B cell (primary cell): ENCODE results near the gene AURKA. TPM values are rescaled to one million over a fixed set of nuclear protein-coding genes. Genes with fewer than 3 reads are reported as not detected.

Source experiments
- ATAC-seq: fragments of 200-7000 bp; cut with Tn5 transposase; one replicate; pipeline ENCODE4 v1.10.0; 2021; ENCODE audit warnings: low read depth, mild to moderate bottlenecking, moderate number of reproducible peaks, moderate library complexity
- CTCF ChIA-PET: fragments of 350-600 bp; sonication (Branson Sonifier 250); formaldehyde crosslinking; loops from one replicate; lab custom pipeline; 2021; ENCODE audit warnings: antibody characterized with exemption, inconsistent platforms; lab: Charles Lee
- POLR2A ChIA-PET: fragments of 350-600 bp; sonication (Branson Sonifier 250); formaldehyde crosslinking; loops from one replicate; lab custom pipeline; 2021; ENCODE audit warnings: antibody characterized with exemption; lab: Charles Lee
- DNase-seq: peaks from one replicate; pipeline ENCODE4 v3.0.0; 2013
- H2AFZ ChIP-seq: 2 replicates; pipeline ENCODE4 v1.6.1; 2012; ENCODE audit warnings: mild to moderate bottlenecking, low read depth, low read length; ENCODE audit not compliant: insufficient read depth, poor library complexity, severe bottlenecking
- H3K27ac ChIP-seq, 2 donors: 1 replicate in 1 of 2; 2 replicates in 1 of 2; pipeline ENCODE4 v1.5.1; 2012 to 2013; ENCODE audit warnings: low read length in 2 of 2, mild to moderate bottlenecking in 2 of 2, moderate library complexity in 1 of 2
- H3K27me3 ChIP-seq, 4 experiments: fragments of 200-600 bp in 1 of 4; sonication (generic) in 1 of 4; replicated peaks in 1 of 4; 1 replicate in 2 of 4; 2 replicates in 2 of 4; pipeline versions ENCODE4 v1.6.1 to v1.7.0; 2013 to 2016; ENCODE audit warnings: low read length in 3 of 4, mild to moderate bottlenecking in 2 of 4, mixed read lengths in 1 of 4, moderate library complexity in 1 of 4; ENCODE audit not compliant: insufficient read depth in 4 of 4, control insufficient read depth in 3 of 4; ENCODE audit errors: control extremely low read depth in 1 of 4
- H3K36me3 ChIP-seq, 2 experiments: replicated peaks in 1 of 2; 1 replicate in 1 of 2; 2 replicates in 1 of 2; pipeline versions ENCODE4 v1.6.1 to v1.7.1; 2013; ENCODE audit warnings: low read length in 1 of 2; ENCODE audit not compliant: insufficient read depth in 2 of 2, control insufficient read depth in 1 of 2; ENCODE audit errors: control extremely low read depth in 1 of 2, extremely low read depth in 1 of 2
- H3K4me1 ChIP-seq, 2 donors: fragments of 200-600 bp in 1 of 2; sonication (generic) in 1 of 2; 1 replicate in 1 of 2; 2 replicates in 1 of 2; pipeline versions ENCODE4 v1.5.1 to v1.6.1; 2013 to 2017; ENCODE audit warnings: low read length in 2 of 2; ENCODE audit not compliant: control insufficient read depth in 2 of 2, insufficient read depth in 2 of 2
- H3K4me2 ChIP-seq: replicated peaks from 2 replicates; pipeline ENCODE3; 2012; ENCODE audit warnings: mild to moderate bottlenecking, low read depth, low read length; ENCODE audit not compliant: poor library complexity, severe bottlenecking
- H3K4me3 ChIP-seq, 5 experiments: fragments of 200-600 bp in 1 of 5; sonication (generic) in 1 of 5; 1 replicate in 3 of 5; 2 replicates in 2 of 5; pipeline versions ENCODE4 v1.5.1 to v1.7.0; 2011 to 2016; ENCODE audit warnings: low read length in 4 of 5, mild to moderate bottlenecking in 4 of 5, low read depth in 2 of 5, control low read depth in 1 of 5, moderate library complexity in 1 of 5; ENCODE audit not compliant: insufficient read depth in 1 of 5; ENCODE audit errors: control extremely low read depth in 1 of 5, extremely low read depth in 1 of 5
- H3K79me2 ChIP-seq: fragments of 200-600 bp; sonication (generic); one replicate; pipeline ENCODE4 v1.6.0; 2016; ENCODE audit warnings: low read length; ENCODE audit not compliant: control insufficient read depth, insufficient read depth
- H3K9ac ChIP-seq: fragments of 200-600 bp; sonication (generic); 2 replicates; pipeline ENCODE4 v1.6.1; 2017; ENCODE audit warnings: mild to moderate bottlenecking, low read length, moderate library complexity
- H3K9me3 ChIP-seq, 3 donors: one replicate each; pipeline versions ENCODE4 v1.6.1 to v1.7.1; 2013; ENCODE audit warnings: low read length in 2 of 3; ENCODE audit not compliant: control insufficient read depth in 2 of 3, insufficient read depth in 1 of 3; ENCODE audit errors: control extremely low read depth in 1 of 3
- H4K20me1 ChIP-seq: 2 replicates; pipeline ENCODE4 v1.6.0; 2012; ENCODE audit warnings: mild to moderate bottlenecking, low read length; ENCODE audit not compliant: insufficient read depth, control insufficient read depth, poor library complexity, severe bottlenecking
- H3K27ac Mint-ChIP-seq: one replicate; pipeline ENCODE4 v1.8.0; 2021; ENCODE audit warnings: mixed read lengths
- H3K27me3 Mint-ChIP-seq: one replicate; pipeline ENCODE4 v1.8.0; 2021; ENCODE audit warnings: mixed read lengths
- H3K4me1 Mint-ChIP-seq: one replicate; pipeline ENCODE4 v1.8.0; 2021; ENCODE audit warnings: mixed read lengths
- H3K4me3 Mint-ChIP-seq: one replicate; pipeline ENCODE4 v1.8.0; 2021; ENCODE audit warnings: mixed read lengths
- H3K9me3 Mint-ChIP-seq: one replicate; pipeline ENCODE4 v1.8.0; 2022; ENCODE audit warnings: mixed read lengths; ENCODE audit not compliant: insufficient read depth
- EZH2 ChIP-seq: IDR thresholded peaks from 2 replicates; pipeline ENCODE4 v1.6.1; 2012; ENCODE audit warnings: borderline replicate concordance, low read depth, mild to moderate bottlenecking, moderate library complexity, low read length; ENCODE audit not compliant: insufficient read depth, poor library complexity, severe bottlenecking
- WGBS: methylation state at CpG from one replicate; pipeline ENCODE4 v1.1.5; 2013; ENCODE audit warnings: missing lambda C conversion rate; ENCODE audit not compliant: insufficient coverage; 5-methylcytosine and 5-hydroxymethylcytosine counted together
- intact Hi-C: fragments of 100-400 bp; cut with micrococcal nuclease; formaldehyde crosslinking; loops from one replicate; pipeline ENCODE4 v1.10.0; 2022
- polyA plus RNA-seq: library from polyadenylated mRNA; depleted of rRNA; stranded (reverse); fragments of >200 nt; gene quantifications from 2 replicates; pipeline ENCODE4 v1.2.3, GENCODE V29; 2012
- total RNA-seq, 2 donors: library from RNA; stranded (reverse); fragments of 120-200 nt in 1 of 2; gene quantifications; 1 replicate in 1 of 2; 2 replicates in 1 of 2; pipeline versions ENCODE4 v1.2.3 to v1.2.4, GENCODE V29; 2013 to 2022
- TF ChIP-seq, protein P1 (sequence below): fragments of 200-600 bp; IDR thresholded peaks from one replicate; pipeline ENCODE4 v1.8.0; 2022; ENCODE audit warnings: antibody characterized with exemption, mild to moderate bottlenecking

AURKA gene
- total and polyA plus RNA-seq, 2 donors (not counting 1 experiment from before 2014, with no cell fraction given): 0.86 to 3.9 TPM

DNA sequence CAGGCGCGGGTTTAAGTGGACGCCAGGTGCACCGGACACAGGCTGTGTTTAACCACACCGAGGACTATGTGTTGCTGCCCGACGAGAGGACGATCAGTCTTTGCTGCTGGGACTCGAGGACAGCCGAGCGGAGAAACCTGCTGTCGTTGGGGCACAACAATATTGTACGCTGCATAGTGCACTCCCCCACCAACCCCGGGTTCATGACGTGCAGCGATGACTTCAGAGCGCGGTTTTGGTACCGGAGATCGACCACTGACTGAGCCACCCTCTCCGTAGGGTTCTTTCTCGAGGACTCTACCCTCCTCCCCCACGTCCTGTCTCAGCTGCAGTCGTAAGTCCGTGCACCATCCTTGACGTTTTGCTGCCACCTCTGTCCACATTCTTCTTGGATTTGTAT lies 11.4 kb upstream of the AURKA start:
- intact Hi-C loops: no loop called here
- H3K4me3 Mint-ChIP-seq: no peak overlapping the region
- ChIA-PET POLR2A (no interaction called here), CTCF (interaction anchor here (1.5 kb wide), 1 partner anchor 8 kb away, joined by 4 read pairs; no protein-coding TSS in a partner anchor)
- TF ChIP-seq EZH2: no peak
- TF ChIP-seq, protein P1, sequence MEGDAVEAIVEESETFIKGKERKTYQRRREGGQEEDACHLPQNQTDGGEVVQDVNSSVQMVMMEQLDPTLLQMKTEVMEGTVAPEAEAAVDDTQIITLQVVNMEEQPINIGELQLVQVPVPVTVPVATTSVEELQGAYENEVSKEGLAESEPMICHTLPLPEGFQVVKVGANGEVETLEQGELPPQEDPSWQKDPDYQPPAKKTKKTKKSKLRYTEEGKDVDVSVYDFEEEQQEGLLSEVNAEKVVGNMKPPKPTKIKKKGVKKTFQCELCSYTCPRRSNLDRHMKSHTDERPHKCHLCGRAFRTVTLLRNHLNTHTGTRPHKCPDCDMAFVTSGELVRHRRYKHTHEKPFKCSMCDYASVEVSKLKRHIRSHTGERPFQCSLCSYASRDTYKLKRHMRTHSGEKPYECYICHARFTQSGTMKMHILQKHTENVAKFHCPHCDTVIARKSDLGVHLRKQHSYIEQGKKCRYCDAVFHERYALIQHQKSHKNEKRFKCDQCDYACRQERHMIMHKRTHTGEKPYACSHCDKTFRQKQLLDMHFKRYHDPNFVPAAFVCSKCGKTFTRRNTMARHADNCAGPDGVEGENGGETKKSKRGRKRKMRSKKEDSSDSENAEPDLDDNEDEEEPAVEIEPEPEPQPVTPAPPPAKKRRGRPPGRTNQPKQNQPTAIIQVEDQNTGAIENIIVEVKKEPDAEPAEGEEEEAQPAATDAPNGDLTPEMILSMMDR: no peak
- H3K36me3 ChIP-seq: peaks cover 17 to 63% of the 10 kb centered on the region in 2 experiments
- ATAC-seq (no peak), DNase-seq (no peak)
- no peak overlapping the region for H3K4me2 ChIP-seq
- no peak overlapping the region for H3K27ac ChIP-seq
- no peaks in the 10 kb centered on the region for H3K9me3 ChIP-seq
- no peaks in the 10 kb centered on the region for H3K27me3 Mint-ChIP-seq
- peaks cover 14% of the 10 kb centered on the region for H4K20me1 ChIP-seq
- H3K9ac ChIP-seq: no peak overlapping the region
- H3K79me2 ChIP-seq: peaks cover 20% of the 10 kb centered on the region
- WGBS: 97% methylated on average over 19 of the region's 26 CpGs
- peaks cover 6% of the 10 kb centered on the region for H3K4me1 Mint-ChIP-seq
- H2AFZ ChIP-seq: no peak overlapping the region
- H3K9me3 Mint-ChIP-seq: no peaks in the 10 kb centered on the region
- H3K4me3 ChIP-seq: no peak overlapping the region
- H3K4me1 ChIP-seq: no peaks in the 10 kb centered on the region
- no peak overlapping the region for H3K27ac Mint-ChIP-seq
- H3K27me3 ChIP-seq: no peaks in the 10 kb centered on the region

- peak; percentile 77 for DNase-seq
- Mint-ChIP-seq H3K9me3 (no peaks in the 10 kb centered on the region), H3K4me3 (no peak overlapping the region), H3K27me3 (no peaks in the 10 kb centered on the region), H3K4me1 (peaks cover 6% of the 10 kb centered on the region), H3K27ac (no peak overlapping the region)
- peak; percentile 47 for ATAC-seq
- H3K9ac ChIP-seq: no peak overlapping the region
- no peak overlapping the region for H3K4me3 ChIP-seq
- H3K9me3 ChIP-seq: no peaks in the 10 kb centered on the region
- no peak overlapping the region for H3K27ac ChIP-seq
- intact Hi-C loops: loop anchor here (1.0 kb wide), 2 partner anchors 68 to 116 kb away; partner anchors contain the start of gene RTF2
- H3K4me2 ChIP-seq: no peak overlapping the region
- peaks cover 23% of the 10 kb centered on the region for H3K79me2 ChIP-seq
- ChIA-PET POLR2A (no interaction called here), CTCF (interaction anchor here (0.9 to 1.8 kb wide), 4 partner anchors 9 to 116 kb away, joined by 3 to 5 read pairs (median 3); no protein-coding TSS in a partner anchor)
- no peaks in the 10 kb centered on the region for H3K4me1 ChIP-seq
- peaks cover 14 to 71% of the 10 kb centered on the region in 2 experiments for H3K36me3 ChIP-seq
- TF ChIP-seq, protein P1: peak; percentile 96
- no peak for TF ChIP-seq EZH2
- H2AFZ ChIP-seq: no peak overlapping the region
- peaks cover 14% of the 10 kb centered on the region for H4K20me1 ChIP-seq
- no peaks in the 10 kb centered on the region for H3K27me3 ChIP-seq
Measured at GRCh38 chr20:56400001-56400640, 8.1 kb upstream of the AURKA start.
